Medulla oblongata (tissue), 1 donor: ENCODE data around the gene NLRC3.

ENCODE experiments used
- DNase-seq: peaks from one replicate; pipeline ENCODE4 v3.0.0-alpha.2; 2015; ENCODE audit errors: extremely low spot score

The NLRC3 gene

GRCh38 chr16:3598236-3598635 lies 21.0 kb upstream of the NLRC3 start:
- no peak for DNase-seq

- DNase-seq, result no peak
These were observed 20.5 kb upstream of the NLRC3 start for GRCh38 chr16:3597676-3598075.

DNA sequence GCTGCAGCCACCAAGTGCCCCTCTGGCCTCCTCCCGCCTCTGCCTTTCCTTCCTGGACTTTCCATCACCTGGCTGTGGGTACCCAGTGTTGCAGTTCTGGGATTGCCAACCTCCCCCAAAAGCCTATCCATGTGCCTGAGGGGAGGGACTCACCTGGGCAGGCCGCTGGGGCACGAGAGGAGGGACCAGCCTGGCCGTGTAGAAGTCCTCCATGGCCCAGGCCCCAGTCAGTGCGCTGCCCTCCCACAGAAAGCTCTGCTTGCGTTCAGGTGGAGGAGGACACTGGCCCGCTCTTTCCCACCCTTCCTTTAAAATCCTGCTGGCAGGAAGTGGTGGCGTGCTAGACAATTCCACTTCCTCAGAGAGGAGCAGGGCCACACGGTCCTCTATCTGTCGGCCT lies 20.0 kb upstream of the NLRC3 start:
- no peak for DNase-seq

- no peak for DNase-seq
These were observed 19.1 kb upstream of the NLRC3 start for GRCh38 chr16:3596101-3596861.

- no peak for DNase-seq
These were observed 18.4 kb upstream of the NLRC3 start for GRCh38 chr16:3595521-3596021.

DNA sequence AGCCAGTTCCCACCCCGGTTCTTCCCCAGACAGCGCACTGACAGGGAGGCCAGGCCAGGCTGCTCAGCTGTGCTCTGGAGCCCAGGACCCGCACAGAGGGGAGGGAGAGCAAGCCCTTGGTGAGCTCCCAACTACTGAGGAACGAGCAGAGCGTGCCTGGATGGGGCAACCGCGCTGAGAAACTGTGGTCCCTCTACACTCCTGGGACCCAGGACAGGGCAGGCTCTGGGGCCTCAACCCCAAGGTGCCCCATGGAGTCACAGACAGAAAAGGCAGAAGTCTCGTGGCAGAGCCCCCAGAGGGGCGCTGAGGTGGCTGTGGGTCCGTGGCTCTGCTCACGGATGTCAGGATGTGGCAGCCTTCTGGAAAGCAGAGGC lies 17.9 kb upstream of the NLRC3 start:
- DNase-seq, result no peak

DNA sequence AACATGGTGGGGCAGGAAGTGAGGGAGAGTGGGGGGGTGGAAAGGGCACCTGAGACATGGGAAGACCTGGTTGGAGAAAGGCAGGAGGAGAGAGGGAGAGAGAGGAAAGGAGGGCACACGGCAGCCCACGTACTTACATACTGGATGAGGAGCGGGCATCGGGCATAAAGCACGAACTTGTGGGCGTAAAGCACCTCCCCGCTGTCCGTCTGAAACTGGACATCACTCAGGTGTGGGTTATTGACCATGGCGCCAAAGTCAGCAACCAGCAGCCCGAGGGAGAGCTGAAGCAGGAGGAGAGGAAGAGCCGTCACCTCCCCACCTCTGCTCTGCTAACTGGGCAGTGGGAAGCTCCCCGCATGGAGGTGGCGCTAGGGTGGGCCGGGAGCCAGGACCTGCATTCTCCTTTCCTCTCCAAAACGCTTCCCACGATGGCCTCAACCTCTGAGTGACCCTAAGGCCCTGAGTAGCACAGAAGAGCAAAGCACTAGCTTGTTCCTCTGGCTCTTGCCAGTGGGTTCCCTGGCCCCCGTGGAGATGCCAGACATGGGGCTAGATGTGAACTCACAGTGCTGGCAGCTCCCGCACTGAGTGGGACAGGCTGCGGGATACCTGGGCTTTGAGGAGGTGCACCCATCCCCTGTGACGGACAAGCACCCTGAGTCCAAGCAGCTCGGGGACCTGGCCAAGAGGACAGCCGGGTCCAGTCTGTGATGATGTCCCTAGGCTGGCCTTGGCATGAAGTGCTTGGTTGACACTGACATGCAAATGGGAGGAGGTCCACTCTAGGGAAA lies 17.3 kb upstream of the NLRC3 start:
- DNase-seq, result no peak

DNA sequence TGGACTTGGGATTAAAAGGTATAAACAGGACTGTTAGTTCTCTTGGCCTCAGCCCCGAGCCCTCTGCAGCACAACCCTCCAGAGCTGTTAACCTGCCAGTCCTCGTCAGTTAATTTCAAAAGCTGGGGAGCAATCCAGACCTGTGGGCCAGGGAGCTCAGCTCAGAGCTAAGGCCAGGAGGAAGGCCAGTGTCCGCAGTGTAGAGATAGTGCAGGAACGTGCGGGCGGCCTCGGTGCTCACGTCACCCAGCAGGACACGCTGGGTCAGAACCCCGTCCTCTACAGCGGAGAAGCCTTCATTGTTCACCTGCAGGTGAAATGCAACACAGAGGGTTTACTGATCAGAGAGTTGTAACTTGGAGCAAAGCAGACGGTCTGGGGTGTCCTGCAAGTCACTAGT lies 15.4 kb upstream of the NLRC3 start:
- no peak for DNase-seq

DNA sequence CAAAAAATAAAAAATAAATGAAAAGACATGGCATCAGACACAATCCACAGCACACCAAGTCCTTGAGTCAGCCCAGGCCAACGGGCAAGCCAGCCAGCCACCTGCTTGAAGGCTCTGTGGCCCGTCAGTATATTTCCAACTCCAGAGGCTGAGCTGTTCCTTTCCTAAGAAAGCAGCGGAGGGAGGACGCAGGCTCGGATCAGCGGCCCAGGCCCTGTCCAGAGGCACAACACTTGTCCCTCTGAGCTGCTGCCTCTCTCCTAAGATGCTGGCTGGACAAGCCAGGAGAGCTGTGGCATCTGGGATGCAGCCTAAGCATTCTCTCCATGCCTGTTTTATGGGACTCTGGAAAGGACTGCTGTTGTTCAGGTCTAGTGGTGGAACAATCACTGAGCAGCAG lies 14.8 kb upstream of the NLRC3 start:
- no peak for DNase-seq

DNA sequence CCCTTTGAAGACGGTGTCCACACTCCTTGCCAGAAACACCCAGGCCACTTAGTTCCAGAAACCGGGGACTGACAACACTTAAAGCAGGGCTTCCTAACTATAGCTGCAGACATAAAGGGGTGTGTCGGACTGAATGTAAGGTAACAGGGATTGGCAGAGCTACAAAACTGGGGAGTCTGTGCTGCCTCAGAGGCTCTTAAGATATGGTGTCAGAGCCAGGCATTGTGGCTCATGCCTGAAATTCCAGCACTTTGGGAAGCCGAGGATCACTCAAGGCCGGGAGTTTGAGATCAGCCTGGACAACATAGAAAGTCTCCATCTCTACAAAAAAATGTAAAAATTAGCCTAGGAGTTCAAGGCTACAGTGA lies 14.2 kb upstream of the NLRC3 start:
- DNase-seq, result no peak

DNA sequence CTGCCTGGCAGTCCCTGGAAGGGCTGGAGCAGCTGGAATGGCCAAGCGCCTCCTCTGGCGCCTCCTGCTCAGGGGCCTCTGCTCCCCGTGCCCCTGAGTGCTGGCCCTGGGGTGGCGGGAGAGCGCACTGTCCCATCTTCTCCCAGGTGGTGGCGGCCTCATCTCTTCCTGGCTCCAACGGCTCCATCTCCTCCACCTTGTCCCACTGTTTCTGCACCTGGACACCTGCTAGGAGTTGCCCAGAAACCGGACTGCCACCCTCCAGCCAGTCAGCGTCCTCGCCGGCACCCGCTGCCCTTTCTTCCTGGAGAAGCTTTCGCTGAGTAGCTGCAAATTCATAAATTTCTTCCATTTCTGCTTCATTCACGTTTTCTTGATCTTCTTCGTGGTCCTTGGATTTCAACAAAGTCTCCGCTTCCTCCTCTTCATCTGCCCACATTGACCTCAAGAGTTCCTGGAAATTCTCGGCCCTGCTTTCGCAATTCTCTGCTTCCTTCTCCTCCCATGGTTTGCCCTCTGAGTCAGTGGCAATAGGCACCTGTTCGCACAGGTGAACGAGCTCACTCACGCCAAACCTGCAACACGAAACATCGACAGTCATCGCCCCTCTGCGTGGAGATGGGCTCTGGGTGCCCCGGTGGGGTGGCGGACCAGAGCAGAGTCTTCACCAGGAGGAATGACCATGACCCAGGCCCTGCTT lies 13.7 kb upstream of the NLRC3 start:
- DNase-seq, result no peak

- no peak for DNase-seq
These were observed 12.9 kb upstream of the NLRC3 start for GRCh38 chr16:3589991-3590701.

- DNase-seq, result no peak
These were observed 12.3 kb upstream of the NLRC3 start for GRCh38 chr16:3589441-3589921.

DNA sequence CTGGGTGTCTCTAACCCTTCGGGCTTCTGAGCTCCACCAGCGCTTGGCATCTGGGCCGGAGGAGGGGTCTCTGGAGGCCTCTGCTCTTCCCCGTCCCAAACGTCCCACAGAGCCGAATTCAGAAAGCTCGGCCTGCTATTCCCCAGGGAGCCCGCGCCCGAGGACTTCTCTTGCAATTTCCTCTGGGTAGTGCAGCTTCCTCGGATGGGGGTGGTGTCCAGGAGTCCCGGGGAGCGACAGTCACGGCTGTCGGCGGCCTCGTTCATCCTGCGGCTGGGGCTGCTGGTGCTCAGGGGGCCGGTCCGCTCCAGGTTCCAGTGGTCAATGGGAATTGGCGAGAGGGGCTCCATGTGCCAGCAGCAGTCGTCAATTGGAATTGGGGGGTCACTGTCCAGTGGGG lies 11.8 kb upstream of the NLRC3 start:
- DNase-seq, result no peak

- DNase-seq, result no peak
These were observed 10.4 kb upstream of the NLRC3 start for GRCh38 chr16:3587547-3588110.

GRCh38 chr16:3584412-3584811 lies 7.2 kb upstream of the NLRC3 start:
- DNase-seq, result no peak

DNA sequence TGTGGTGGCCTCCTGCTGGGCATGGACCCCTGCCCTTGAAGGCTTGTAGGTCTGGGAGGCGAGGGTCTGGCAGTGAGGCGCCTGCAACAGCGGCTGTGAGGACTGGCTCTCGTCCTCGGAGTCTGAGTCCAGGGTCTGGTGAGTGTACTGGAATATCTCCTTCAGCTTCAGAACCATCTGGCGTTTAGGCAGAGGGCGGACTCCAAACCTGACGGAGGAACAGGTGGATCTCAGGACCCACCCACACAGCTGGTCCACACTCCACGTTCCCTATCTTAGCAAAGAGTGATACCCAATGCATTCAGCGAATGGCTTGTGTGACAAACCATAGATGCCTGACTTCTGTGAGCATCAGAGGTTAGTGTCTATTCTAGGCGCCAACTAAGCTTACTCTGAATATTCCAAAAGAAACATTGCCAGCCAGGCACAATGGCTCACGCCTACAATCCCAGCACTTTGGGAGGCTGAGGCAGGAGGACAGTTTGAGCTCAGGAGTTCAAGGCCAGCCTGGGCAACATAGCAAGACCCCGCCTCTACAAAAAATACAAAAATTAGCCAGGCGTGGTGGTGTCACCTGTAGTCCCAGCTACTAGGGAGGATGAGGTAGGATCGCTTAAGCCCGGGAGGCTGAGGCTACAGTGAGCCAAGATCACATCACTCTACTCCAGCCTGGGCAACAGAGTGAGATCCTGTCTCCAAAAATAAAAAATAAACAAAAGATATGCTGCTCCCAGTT lies 6.3 kb upstream of the NLRC3 start:
- no peak for DNase-seq

DNA sequence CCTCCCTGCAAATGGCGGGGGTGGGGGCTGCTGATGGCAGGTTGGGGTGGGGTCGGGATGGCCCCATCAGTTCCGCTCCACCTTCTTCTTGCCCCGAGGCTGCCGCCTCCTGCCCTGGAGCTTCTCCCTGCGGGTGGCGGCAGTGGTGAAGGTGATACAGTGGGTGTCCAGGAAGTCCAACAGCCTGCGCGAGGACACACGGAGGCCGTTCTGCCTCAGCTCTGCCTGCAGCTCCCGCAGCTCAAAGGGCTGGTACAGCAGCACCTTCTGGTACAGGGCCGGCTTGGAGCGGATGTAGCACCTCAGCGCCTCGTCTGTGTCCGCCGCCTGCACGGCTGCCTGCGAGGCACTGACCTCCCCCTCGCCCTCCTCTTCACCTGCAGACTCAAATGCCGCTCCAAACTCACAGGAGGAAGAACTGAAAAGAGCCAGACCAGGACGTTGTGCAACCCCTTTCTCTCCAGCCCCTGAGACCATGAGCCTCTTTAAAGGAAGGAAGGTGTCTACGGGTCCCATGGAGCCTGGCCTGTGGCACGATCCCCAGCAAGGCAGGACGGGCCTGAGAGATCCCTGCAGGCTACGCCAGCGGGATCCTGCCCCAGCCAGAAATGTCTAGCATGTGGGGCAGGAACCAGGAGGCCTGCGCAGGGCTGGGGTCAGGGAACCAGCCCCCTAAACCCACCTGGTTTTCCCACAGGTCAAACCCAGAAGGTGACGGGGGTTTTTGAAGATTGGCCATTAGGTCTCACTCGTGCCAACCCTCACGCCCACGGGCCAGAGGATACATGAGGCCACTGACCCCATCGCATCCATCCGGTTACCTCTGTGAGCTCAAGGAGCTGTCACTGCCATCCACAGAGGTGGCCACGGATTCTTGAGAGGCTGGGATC lies 5.3 kb upstream of the NLRC3 start:
- DNase-seq, result no peak

DNA sequence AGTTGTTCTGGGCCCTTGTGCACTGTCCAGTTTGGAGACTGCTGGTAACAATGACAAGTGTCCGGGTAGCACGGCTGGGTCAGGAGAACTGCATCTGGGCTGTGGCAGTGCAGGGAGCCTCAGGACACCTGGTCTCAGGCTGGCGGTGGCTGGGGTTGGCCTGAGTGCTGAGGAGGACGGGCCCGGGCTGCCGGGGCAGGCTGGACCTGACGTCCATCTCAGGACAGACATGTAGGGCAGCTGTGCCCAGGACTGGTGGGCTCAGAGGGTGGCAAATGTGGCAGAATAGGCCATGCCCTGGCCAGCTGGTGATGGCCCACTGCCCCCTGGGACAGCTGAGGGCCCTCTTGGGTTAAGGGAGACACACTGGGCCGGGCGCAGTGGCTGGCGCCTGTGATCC lies 4.2 kb upstream of the NLRC3 start:
- no peak for DNase-seq

DNA sequence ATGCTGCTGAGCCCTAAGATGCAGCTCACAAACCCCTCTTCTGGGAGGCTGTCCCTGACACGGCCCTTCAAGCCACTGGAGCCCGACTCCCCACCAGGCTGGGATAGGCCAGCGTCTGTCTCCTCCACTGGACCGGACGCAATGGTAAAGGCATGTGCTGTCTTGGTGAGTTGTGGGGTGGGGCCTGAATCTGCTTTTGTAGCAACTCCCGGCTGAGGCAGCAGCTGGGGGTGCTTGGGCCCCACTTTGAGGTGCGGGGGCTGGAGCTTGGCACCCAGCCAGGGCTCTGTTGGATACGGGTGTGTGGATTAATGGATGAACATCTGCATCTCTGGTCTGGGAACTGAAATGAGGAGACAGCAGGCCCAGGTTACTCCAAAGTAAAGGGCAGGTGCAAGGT lies 3.5 kb upstream of the NLRC3 start:
- no peak for DNase-seq
